ENCODE measurements around the gene ZNF526.
A peak's percentile ranks its signal among the peaks of the same experiment; 100 is the strongest.

ZNF526 gene

GRCh38 chr19:42246143-42246921, 26.2 kb downstream of the ZNF526 start:
- TF ChIP-seq REST (IDR thresholded peaks at IDR 0.05; ENCODE audit: insufficient replicate concordance, low read depth), result no peak
- no peak; the same call in 1 of the 2 replicates for TF ChIP-seq POLR2AphosphoS5 (IDR thresholded peaks at IDR 0.05; ENCODE audit: low read depth)
- TF ChIP-seq GABPA (IDR thresholded peaks at IDR 0.05; ENCODE audit: low read depth), result no peak
- TF ChIP-seq CTCF (IDR thresholded peaks at IDR 0.05; ENCODE audit: insufficient read depth, low read length), result no peak
- TF ChIP-seq SPI1 (IDR thresholded peaks at IDR 0.05; ENCODE audit: borderline replicate concordance, low read depth), result no peak
- DNase-seq (ENCODE audit: low read depth in 1 of 2, low spot score in 1 of 2), result peak in 1 of 2 experiments; percentile 16
- H3K27ac ChIP-seq (replicated peaks), result no peak overlapping the region
- H3K4me3 ChIP-seq (replicated peaks; ENCODE audit: insufficient read depth, low read length), result no peak overlapping the region
- no peaks in the 10 kb centered on the region for H3K27me3 ChIP-seq (ENCODE audit: insufficient read depth, poor library complexity, severe bottlenecking)

- H3K4me3 ChIP-seq (replicated peaks; ENCODE audit: insufficient read depth, low read length), result no peak overlapping the region
- no peak overlapping the region for H3K27ac ChIP-seq (replicated peaks)
- no peaks in the 10 kb centered on the region for H3K27me3 ChIP-seq (ENCODE audit: insufficient read depth, poor library complexity, severe bottlenecking)
- DNase-seq (ENCODE audit: low read depth in 1 of 2, low spot score in 1 of 2), result no peak
- TF ChIP-seq GABPA (IDR thresholded peaks at IDR 0.05; ENCODE audit: low read depth), result no peak
- TF ChIP-seq POLR2AphosphoS5 (IDR thresholded peaks at IDR 0.05; ENCODE audit: low read depth), result 0 out of 2 replicates have a peak, but pooled peaks have one; percentile 2
- TF ChIP-seq CTCF (IDR thresholded peaks at IDR 0.05; ENCODE audit: insufficient read depth, low read length), result no peak
- TF ChIP-seq SPI1 (IDR thresholded peaks at IDR 0.05; ENCODE audit: borderline replicate concordance, low read depth), result no peak
Measured at GRCh38 chr19:42246922-42247639, 27.0 kb downstream of the ZNF526 start.

- no peak for TF ChIP-seq POLR2AphosphoS5 (IDR thresholded peaks at IDR 0.05; ENCODE audit: low read depth)
- TF ChIP-seq SPI1 (IDR thresholded peaks at IDR 0.05; ENCODE audit: borderline replicate concordance, low read depth), result no peak
- no peak for TF ChIP-seq CTCF (IDR thresholded peaks at IDR 0.05; ENCODE audit: insufficient read depth, low read length)
- TF ChIP-seq REST (IDR thresholded peaks at IDR 0.05; ENCODE audit: insufficient replicate concordance, low read depth), result no peak
- no peak for TF ChIP-seq GABPA (IDR thresholded peaks at IDR 0.05; ENCODE audit: low read depth)
- Histone ChIP-seq H3K4me3 (replicated peaks; ENCODE audit: insufficient read depth, low read length) (no peak overlapping the region), H3K27me3 (ENCODE audit: insufficient read depth, poor library complexity, severe bottlenecking) (no peaks in the 10 kb centered on the region), H3K27ac (replicated peaks) (no peak overlapping the region)
- no peak for DNase-seq (ENCODE audit: low read depth in 1 of 2, low spot score in 1 of 2)
Measured at GRCh38 chr19:42247640-42248199, 27.6 kb downstream of the ZNF526 start.
